Left colon (tissue), 2 donors: ENCODE results near the gene FGR. TPM values are rescaled to one million over a fixed set of nuclear protein-coding genes. Genes with fewer than 3 reads are reported as not detected.
A peak's percentile ranks its signal among the peaks of the same experiment; 100 is the strongest.
"Not testable (repeated sequence)": the region's sequence is repeated elsewhere in the genome, so short reads cannot be mapped to it uniquely, and the experiment has no call there.

Experiments used
- ATAC-seq: fragments of 200-7000 bp; cut with Tn5 transposase; one replicate; pipeline ENCODE4 v1.9.1; 2020; ENCODE audit warnings: mild to moderate bottlenecking, moderate library complexity
- DNase-seq, 2 donors: peaks; one replicate each; pipeline ENCODE4 v3.0.0-alpha.2; 2020
- intact Hi-C, 2 donors: fragments of 100-400 bp; cut with DNase I in 1 of 2; cut with micrococcal nuclease in 1 of 2; formaldehyde crosslinking; loops; one replicate each; pipeline versions ENCODE4 v1.11.2 to v1.14.0; 2022; cut with DNase I, micrococcal nuclease
- long read RNA-seq: library from polyadenylated mRNA; unstranded; transcript quantifications from one replicate; pipeline ENCODE4 v2.0.0, GENCODE V29; 2021
- total RNA-seq, 2 donors: library from RNA; stranded (reverse); fragmentation: NEBNext Ultra II Directional; extraction: Animal tissue kit (Norgen Biotek cat#: 25700); gene quantifications; one replicate each; pipeline ENCODE4 v1.2.1, GENCODE V29; 2021
- donor health status: DM: no; HTN: no; CAD: no.
- donor health status: DM: yes; HTN: yes; CAD: no.

FGR gene
- 1 to 10 TPM; 1.6 to 2.2 TPM for total RNA-seq
- long read RNA-seq, partial matches to known transcripts, result 0 of 1 reads
- long read RNA-seq, other reads (novel, unspliced or antisense), result 1 of 1 reads

- peak in 1 of 2 donors; percentile 39 for DNase-seq
- intact Hi-C loops, result no loop called here
- ATAC-seq, result peak; percentile 45
These were observed at the start of gene FGR for GRCh38 chr1:27634985-27635367. Gene FGR (minus strand): TSS chr1:27635185. CDS start chr1:27623916, 11,269 bp downstream.

- ATAC-seq, result no peak
These were observed 49.2 kb upstream of the FGR start for GRCh38 chr1:27684176-27684575.

GRCh38 chr1:27682351-27682944 lies 47.5 kb upstream of the FGR start:
- ATAC-seq (peak; percentile 39), DNase-seq (no peak)
- intact Hi-C loops, result no loop called here

More at GRCh38 chr1:27684176-27684575, 49.2 kb upstream of the FGR start:
- DNase-seq, result no peak
- intact Hi-C loops, result no loop called here

GRCh38 chr1:27681580-27681979 lies 46.6 kb upstream of the FGR start:
- DNase-seq, ATAC-seq, intact Hi-C loops: not testable (repeated sequence)

- DNase-seq, ATAC-seq, intact Hi-C loops: not testable (repeated sequence)
These were observed 45.3 kb upstream of the FGR start for GRCh38 chr1:27680225-27680791.

GRCh38 chr1:27678747-27679146 lies 43.8 kb upstream of the FGR start:
- no peak for DNase-seq
- intact Hi-C loops, result no loop called here
- no peak for ATAC-seq

GRCh38 chr1:27676410-27676809 lies 41.4 kb upstream of the FGR start:
- intact Hi-C loops, result no loop called here
- no peak for DNase-seq
- no peak for ATAC-seq

- DNase-seq, result no peak
- no peak for ATAC-seq
- intact Hi-C loops, result loop anchor here in 1 of 2 donors (5.0 kb wide), 1 partner anchor 55 kb away; the partner anchor contains the start of gene FAM76A
These were observed 37.7 kb upstream of the FGR start for GRCh38 chr1:27672750-27673112.

- intact Hi-C loops, result loop anchor here in 1 of 2 donors (5.0 kb wide), 1 partner anchor 55 kb away; the partner anchor contains the start of gene FAM76A
- ATAC-seq (peak; percentile 99), DNase-seq (peak; percentile 78 to 87)
These were observed 37.2 kb upstream of the FGR start, which contains the start of gene IFI6 for GRCh38 chr1:27671964-27672749. Gene IFI6 (minus strand): TSS chr1:27672192. CDS start chr1:27669314, 2,878 bp downstream.

- intact Hi-C loops, result loop anchor here in 1 of 2 donors (5.0 kb wide), 1 partner anchor 57 kb away; the partner anchor contains the start of gene FAM76A
- DNase-seq (no peak), ATAC-seq (no peak)
These were observed 34.9 kb upstream of the FGR start for GRCh38 chr1:27669876-27670275.

- peak; percentile 67 to 87 for DNase-seq
- peak; percentile 52 for ATAC-seq
- intact Hi-C loops, result no loop called here
These were observed 34.1 kb upstream of the FGR start for GRCh38 chr1:27668808-27669723.

GRCh38 chr1:27668121-27668807 lies 33.3 kb upstream of the FGR start:
- ATAC-seq, result no peak
- intact Hi-C loops, result no loop called here
- no peak for DNase-seq

- DNase-seq (no peak), ATAC-seq (no peak)
- intact Hi-C loops, result no loop called here
These were observed 31.8 kb upstream of the FGR start for GRCh38 chr1:27666791-27667254.

GRCh38 chr1:27666294-27666693 lies 31.3 kb upstream of the FGR start:
- ATAC-seq (no peak), DNase-seq (no peak)
- intact Hi-C loops, result no loop called here

GRCh38 chr1:27665016-27665651 lies 30.1 kb upstream of the FGR start:
- DNase-seq (no peak), ATAC-seq (no peak)
- intact Hi-C loops, result no loop called here

- DNase-seq, result no peak
- intact Hi-C loops, result loop anchor here in 1 of 2 donors (5.0 kb wide), 1 partner anchor 57 kb away; no protein-coding TSS in a partner anchor
- ATAC-seq, result no peak
These were observed 29.3 kb upstream of the FGR start for GRCh38 chr1:27664291-27664690.

- DNase-seq, result peak; percentile 57 to 87
These were observed 27.9 kb upstream of the FGR start for GRCh38 chr1:27662707-27663393.

More at GRCh38 chr1:27662707-27663393, 27.9 kb upstream of the FGR start:
- intact Hi-C loops, result loop anchor here (2.0 to 5.0 kb wide), 2 partner anchors 54 to 56 kb away; no protein-coding TSS in a partner anchor
- ATAC-seq, result peak; percentile 62
